OCI-LY7 (cell line): ENCODE data around the gene C20orf202. TPM values are rescaled to one million over a fixed set of nuclear protein-coding genes. Genes with fewer than 3 reads are reported as not detected.

Experiments
- BruUV-seq: library from RNA; stranded (reverse); fragments of 400-500 nt; replicated peaks from 2 replicates; lab custom pipeline; 2021; lab: Mats Ljungman, UMichigan
- CTCF ChIA-PET: fragments of 300-600 bp; sonication (Branson Sonifier 250); formaldehyde crosslinking; loops from one replicate; lab custom pipeline; 2022; ENCODE audit warnings: antibody characterized with exemption; ENCODE audit not compliant: unreplicated experiment; lab: Charles Lee
- POLR2A ChIA-PET: fragments of 300-600 bp; sonication (Branson Sonifier 250); formaldehyde crosslinking; loops from one replicate; lab custom pipeline; 2022; ENCODE audit warnings: antibody characterized with exemption; lab: Charles Lee
- DNase-seq: peaks from one replicate; pipeline ENCODE4 v3.0.0-alpha.2; 2015; ENCODE audit warnings: low spot score
- H2AFZ ChIP-seq: fragments of 200-600 bp; sonication (generic), shearing (Covaris generic); 2 replicates; pipeline ENCODE4 v1.6.1; 2014; ENCODE audit warnings: mild to moderate bottlenecking, antibody characterized with exemption, low read length, moderate library complexity
- H3K27ac ChIP-seq: fragments of 200-600 bp; sonication (generic); 2 replicates; pipeline ENCODE4 v1.5.1; 2014; ENCODE audit warnings: mixed run types, low read depth, mild to moderate bottlenecking, moderate library complexity, low read length, inconsistent platforms; ENCODE audit not compliant: poor library complexity, severe bottlenecking
- H3K36me3 ChIP-seq: fragments of 200-600 bp; sonication (generic); 2 replicates; pipeline ENCODE4 v1.6.1; 2014; ENCODE audit warnings: mild to moderate bottlenecking, antibody characterized with exemption, low read length, moderate library complexity, mixed read lengths; ENCODE audit not compliant: insufficient read depth
- H3K4me1 ChIP-seq: fragments of 200-600 bp; sonication (generic); 2 replicates; pipeline ENCODE4 v1.5.1; 2014; ENCODE audit warnings: mild to moderate bottlenecking, low read length; ENCODE audit not compliant: insufficient read depth, poor library complexity, severe bottlenecking
- H3K4me2 ChIP-seq: fragments of 200-600 bp; sonication (generic); 2 replicates; pipeline ENCODE4 v1.6.1; 2014; ENCODE audit warnings: mild to moderate bottlenecking, low read length
- H3K4me3 ChIP-seq: fragments of 200-600 bp; sonication (generic); 2 replicates; pipeline ENCODE4 v1.5.1; 2014; ENCODE audit warnings: mild to moderate bottlenecking, low read depth, low read length; ENCODE audit not compliant: poor library complexity, severe bottlenecking
- H3K79me2 ChIP-seq: fragments of 200-600 bp; sonication (generic); 2 replicates; pipeline ENCODE4 v1.6.1; 2016; ENCODE audit warnings: low read depth, mild to moderate bottlenecking, low read length, moderate library complexity, mixed read lengths; ENCODE audit not compliant: insufficient read depth
- H3K9me2 ChIP-seq: fragments of 200-600 bp; sonication (generic); 2 replicates; pipeline ENCODE4 v1.6.1; 2016; ENCODE audit warnings: mild to moderate bottlenecking, low read length, mixed read lengths; ENCODE audit not compliant: insufficient read depth
- H3K9me3 ChIP-seq: fragments of 200-600 bp; sonication (generic); 2 replicates; pipeline ENCODE4 v1.6.1; 2014; ENCODE audit warnings: mild to moderate bottlenecking, mixed run types, low read length, mixed read lengths
- H4K20me1 ChIP-seq: fragments of 200-600 bp; sonication (generic); 2 replicates; pipeline ENCODE4 v1.6.1; 2014; ENCODE audit warnings: mild to moderate bottlenecking, antibody characterized with exemption, low read length, moderate library complexity, mixed read lengths; ENCODE audit not compliant: insufficient read depth
- CTCF ChIP-seq: fragments of 200-600 bp; sonication (generic); conservative IDR thresholded peaks from 2 replicates; pipeline ENCODE4 v1.5.1; 2014; ENCODE audit warnings: mild to moderate bottlenecking, antibody characterized with exemption, low read length, moderate library complexity, mixed read lengths
- EZH2phosphoT487 ChIP-seq: fragments of 200-600 bp; sonication (generic); IDR thresholded peaks from 2 replicates; pipeline ENCODE4 v1.6.1; 2018; ENCODE audit warnings: low read depth, borderline replicate concordance, mild to moderate bottlenecking, mixed run types, antibody characterized with exemption, low read length, moderate library complexity, mixed read lengths
- intact Hi-C: fragments of 100-400 bp; cut with micrococcal nuclease; formaldehyde crosslinking; loops from one replicate; pipeline ENCODE4 v1.10.0; 2022; ENCODE audit not compliant: unreplicated experiment
- total RNA-seq, 2 experiments: library from RNA; depleted of rRNA in 1 of 2; stranded (reverse); fragments of >200 nt in 1 of 2; shearing (Covaris generic) in 1 of 2; gene quantifications; 2 replicates each; pipeline ENCODE4 v1.2.3, GENCODE V29; 2014 to 2022

Gene C20orf202
- total RNA-seq, 2 experiments from 2014 or later = not detected

GRCh38 chr20:1242099-1242498, 38.8 kb downstream of the C20orf202 start:
- CTCF ChIA-PET = no interaction called here
- H2AFZ ChIP-seq = no peak overlapping the region
- POLR2A ChIA-PET = interaction anchor here (1.2 kb wide), 1 partner anchor 12 kb away, joined by 5 read pairs; no protein-coding TSS in a partner anchor
- no peaks in the 10 kb centered on the region for H3K4me1 ChIP-seq
- H3K4me2 ChIP-seq = no peak overlapping the region
- no peak overlapping the region for H3K27ac ChIP-seq
- no peaks in the 10 kb centered on the region for H3K36me3 ChIP-seq
- no peak for TF ChIP-seq CTCF
- TF ChIP-seq EZH2phosphoT487 = no peak
- H4K20me1 ChIP-seq = no peaks in the 10 kb centered on the region
- H3K79me2 ChIP-seq = no peaks in the 10 kb centered on the region
- intact Hi-C loops = no loop called here
- H3K9me3 ChIP-seq = no peaks in the 10 kb centered on the region
- BruUV-seq = no TSS peak
- no peak overlapping the region for H3K4me3 ChIP-seq
- no peak for DNase-seq
- H3K9me2 ChIP-seq = no peaks in the 10 kb centered on the region

GRCh38 chr20:1242530-1242929, 39.3 kb downstream of the C20orf202 start:
- Histone ChIP-seq H3K4me1 (no peaks in the 10 kb centered on the region), H3K9me2 (no peaks in the 10 kb centered on the region), H3K4me2 (no peak overlapping the region), H3K79me2 (no peaks in the 10 kb centered on the region), H3K4me3 (no peak overlapping the region), H4K20me1 (no peaks in the 10 kb centered on the region), H3K36me3 (no peaks in the 10 kb centered on the region), H3K27ac (no peak overlapping the region), H3K9me3 (no peaks in the 10 kb centered on the region), H2AFZ (no peak overlapping the region)
- intact Hi-C loops = no loop called here
- TF ChIP-seq CTCF = no peak
- TF ChIP-seq EZH2phosphoT487 = no peak
- ChIA-PET POLR2A (interaction anchor here (1.2 kb wide), 1 partner anchor 12 kb away, joined by 5 read pairs; no protein-coding TSS in a partner anchor), CTCF (no interaction called here)
- no TSS peak for BruUV-seq
- DNase-seq = no peak

- Histone ChIP-seq H3K27ac (no peak overlapping the region), H2AFZ (no peak overlapping the region), H4K20me1 (no peaks in the 10 kb centered on the region), H3K79me2 (no peaks in the 10 kb centered on the region), H3K9me2 (no peaks in the 10 kb centered on the region), H3K36me3 (no peaks in the 10 kb centered on the region), H3K4me3 (no peak overlapping the region), H3K9me3 (no peaks in the 10 kb centered on the region), H3K4me2 (no peak overlapping the region), H3K4me1 (no peaks in the 10 kb centered on the region)
- TF ChIP-seq CTCF (no peak), EZH2phosphoT487 (no peak)
- DNase-seq = no peak
- BruUV-seq = no TSS peak
- CTCF ChIA-PET = no interaction called here
- intact Hi-C loops = no loop called here
- POLR2A ChIA-PET = no interaction called here
Observed at GRCh38 chr20:1245578-1245977, 42.3 kb downstream of the C20orf202 start.
